NCI-H146 treated with DMSO at 0.1 percent for 48 hours (cell line): ENCODE measurements around the gene CSMD2.
"Not testable (repeated sequence)": the region's sequence is repeated elsewhere in the genome, so short reads cannot be mapped to it uniquely, and the experiment has no call there.

Experiments
- DNase-seq: peaks from one replicate; lab custom pipeline; 2025; ENCODE audit not compliant: unreplicated experiment; lab: John Stamatoyannopoulos, UW

Gene CSMD2

GRCh38 chr1:33516428-33516827 lies 648.6 kb downstream of the CSMD2 start:
- DNase-seq: no peak

GRCh38 chr1:33515607-33516006 lies 649.4 kb downstream of the CSMD2 start:
- no peak for DNase-seq

GRCh38 chr1:33515112-33515511 lies 649.9 kb downstream of the CSMD2 start:
- no peak for DNase-seq

GRCh38 chr1:33512226-33513011 lies 652.6 kb downstream of the CSMD2 start:
- DNase-seq: no peak

GRCh38 chr1:33509276-33509675 lies 655.8 kb downstream of the CSMD2 start:
- not testable (repeated sequence) for DNase-seq

- DNase-seq: no peak
Measured at GRCh38 chr1:33508151-33508550, 656.9 kb downstream of the CSMD2 start.

GRCh38 chr1:33507661-33508060 lies 657.4 kb downstream of the CSMD2 start:
- DNase-seq: no peak

GRCh38 chr1:33503506-33503905 lies 661.5 kb downstream of the CSMD2 start:
- DNase-seq: no peak

GRCh38 chr1:33502726-33503125 lies 662.3 kb downstream of the CSMD2 start:
- DNase-seq: no peak

GRCh38 chr1:33501774-33502173 lies 663.3 kb downstream of the CSMD2 start:
- DNase-seq: no peak

- DNase-seq: no peak
Measured at GRCh38 chr1:33501309-33501708, 663.7 kb downstream of the CSMD2 start.

GRCh38 chr1:33500547-33500946 lies 664.5 kb downstream of the CSMD2 start:
- DNase-seq: no peak

GRCh38 chr1:33497410-33497809 lies 667.6 kb downstream of the CSMD2 start:
- no peak for DNase-seq

GRCh38 chr1:33494929-33495328 lies 670.1 kb downstream of the CSMD2 start:
- no peak for DNase-seq

- no peak for DNase-seq
Measured at GRCh38 chr1:33488624-33489023, 676.4 kb downstream of the CSMD2 start.

GRCh38 chr1:33482412-33482811 lies 682.6 kb downstream of the CSMD2 start:
- DNase-seq: no peak

- DNase-seq: no peak
Measured at GRCh38 chr1:33477451-33477850, 687.6 kb downstream of the CSMD2 start.

- DNase-seq: no peak
Measured at GRCh38 chr1:33473900-33474299, 691.1 kb downstream of the CSMD2 start.

GRCh38 chr1:33472269-33472980 lies 692.6 kb downstream of the CSMD2 start, which contains the start of gene ZSCAN20:
Gene ZSCAN20, plus strand, starts transcription at chr1:33472645. Its CDS starts 6,644 bp downstream, at chr1:33479289.
- peak; percentile 95 for DNase-seq

- DNase-seq: no peak
Measured at GRCh38 chr1:33471416-33471815, 693.6 kb downstream of the CSMD2 start.

- DNase-seq: peak; percentile 59
Measured at GRCh38 chr1:33470495-33471012, 694.5 kb downstream of the CSMD2 start.

GRCh38 chr1:33469691-33470090 lies 695.3 kb downstream of the CSMD2 start:
- DNase-seq: no peak
